HK-2 (cell line): ENCODE measurements around the gene RPL9.
"Not testable (repeated sequence)": the region's sequence is repeated elsewhere in the genome, so short reads cannot be mapped to it uniquely, and the experiment has no call there.

ENCODE experiments used
- DNase-seq: peaks from one replicate; pipeline ENCODE4 v3.0.0-alpha.2; 2018; ENCODE audit not compliant: unreplicated experiment

RPL9 gene

GRCh38 chr4:39426728-39427127, 32.0 kb downstream of the RPL9 start:
- DNase-seq: no peak

- not testable (repeated sequence) for DNase-seq
These were observed 33.4 kb downstream of the RPL9 start for GRCh38 chr4:39425297-39425696.

GRCh38 chr4:39422247-39422646, 36.5 kb downstream of the RPL9 start:
- no peak for DNase-seq

- no peak for DNase-seq
These were observed 42.9 kb downstream of the RPL9 start for GRCh38 chr4:39415678-39416283.

- not testable (repeated sequence) for DNase-seq
These were observed 47.2 kb downstream of the RPL9 start for GRCh38 chr4:39411561-39411960.

GRCh38 chr4:39410415-39410814, 48.3 kb downstream of the RPL9 start:
- no peak for DNase-seq

GRCh38 chr4:39407584-39407885, 51.2 kb downstream of the RPL9 start:
- DNase-seq: no peak

- no peak for DNase-seq
These were observed 51.7 kb downstream of the RPL9 start, which contains the start of gene KLB for GRCh38 chr4:39406763-39407583. Gene KLB, plus strand, starts transcription at chr4:39406930. Its CDS starts 20 bp downstream, at chr4:39406950.
